ENCODE measurements around the gene KRTAP29-1. TPM values are rescaled to one million over a fixed set of nuclear protein-coding genes. Genes with fewer than 3 reads are reported as not detected.
A peak's percentile ranks its signal among the peaks of the same experiment; 100 is the strongest.

The KRTAP29-1 gene
- total RNA-seq, 1 experiment from 2014 or later = not detected

GRCh38 chr17:41329279-41329948, 26.8 kb upstream of the KRTAP29-1 start:
- peak; percentile 57 for DNase-seq (ENCODE audit: low read depth)

GRCh38 chr17:41328207-41328606, 25.6 kb upstream of the KRTAP29-1 start:
- no peak for DNase-seq (ENCODE audit: low read depth)

- DNase-seq (ENCODE audit: low read depth) = no peak
Measured at GRCh38 chr17:41327411-41328120, 24.9 kb upstream of the KRTAP29-1 start.

- DNase-seq (ENCODE audit: low read depth) = no peak
Measured at GRCh38 chr17:41326173-41327145, 23.8 kb upstream of the KRTAP29-1 start.

GRCh38 chr17:41325611-41326010, 23.0 kb upstream of the KRTAP29-1 start:
- DNase-seq (ENCODE audit: low read depth) = no peak

GRCh38 chr17:41325126-41325525, 22.5 kb upstream of the KRTAP29-1 start:
- no peak for DNase-seq (ENCODE audit: low read depth)

GRCh38 chr17:41324180-41325075, 21.8 kb upstream of the KRTAP29-1 start:
- no peak for DNase-seq (ENCODE audit: low read depth)

- no peak for DNase-seq (ENCODE audit: low read depth)
Measured at GRCh38 chr17:41322903-41323895, 20.5 kb upstream of the KRTAP29-1 start.

- peak; percentile 46 for DNase-seq (ENCODE audit: low read depth)
Measured at GRCh38 chr17:41322094-41322902, 19.6 kb upstream of the KRTAP29-1 start.

- no peak for DNase-seq (ENCODE audit: low read depth)
Measured at GRCh38 chr17:41318231-41318630, 15.6 kb upstream of the KRTAP29-1 start.

GRCh38 chr17:41315814-41316445, 13.3 kb upstream of the KRTAP29-1 start:
- no peak for DNase-seq (ENCODE audit: low read depth)

- DNase-seq (ENCODE audit: low read depth) = no peak
Measured at GRCh38 chr17:41315204-41315794, 12.6 kb upstream of the KRTAP29-1 start, which contains the start of gene KRTAP17-1. Gene KRTAP17-1, minus strand, starts transcription at chr17:41315710. Its CDS starts 60 bp downstream, at chr17:41315650.

GRCh38 chr17:41311111-41311510, 8.5 kb upstream of the KRTAP29-1 start:
- DNase-seq (ENCODE audit: low read depth) = no peak

GRCh38 chr17:41308918-41309359, 6.3 kb upstream of the KRTAP29-1 start, which contains the start of gene KRTAP16-1:
Gene KRTAP16-1, minus strand, starts transcription at chr17:41309309. Its CDS starts 56 bp downstream, at chr17:41309253.
- no peak for DNase-seq (ENCODE audit: low read depth)

- peak; percentile 57 for DNase-seq (ENCODE audit: low read depth)
Measured at GRCh38 chr17:41308251-41308917, 5.7 kb upstream of the KRTAP29-1 start.

- DNase-seq (ENCODE audit: low read depth) = peak; percentile 49
Measured at GRCh38 chr17:41307647-41308046, 5.0 kb upstream of the KRTAP29-1 start.

- no peak for DNase-seq (ENCODE audit: low read depth)
Measured at GRCh38 chr17:41304091-41304490, 1.4 kb upstream of the KRTAP29-1 start.
